Gastroesophageal sphincter (tissue), 3 donors: Measurements from ENCODE around the gene CASP5.

Experiments
- EP300 ChIP-seq: sonication (generic); formaldehyde crosslinking; IDR thresholded peaks from one replicate; pipeline ENCODE4 v1.6.1; 2017; ENCODE audit warnings: antibody characterized with exemption, mild to moderate bottlenecking
- POLR2AphosphoS5 ChIP-seq: sonication (generic); formaldehyde crosslinking; IDR thresholded peaks from one replicate; pipeline ENCODE4 v1.6.1; 2017; ENCODE audit warnings: antibody characterized with exemption
- TF ChIP-seq, protein P1 (sequence below), 4 experiments: fragments of 200-600 bp in 2 of 4; fragments of 450-650 bp in 2 of 4; sonication (generic) in 1 of 4; IDR thresholded peaks; one replicate each; pipeline ENCODE4 v1.5.1; 2017 to 2019; ENCODE audit warnings: antibody characterized with exemption in 4 of 4, mild to moderate bottlenecking in 2 of 4, moderate library complexity in 2 of 4

- no peak for TF ChIP-seq POLR2AphosphoS5
- TF ChIP-seq, protein P1, sequence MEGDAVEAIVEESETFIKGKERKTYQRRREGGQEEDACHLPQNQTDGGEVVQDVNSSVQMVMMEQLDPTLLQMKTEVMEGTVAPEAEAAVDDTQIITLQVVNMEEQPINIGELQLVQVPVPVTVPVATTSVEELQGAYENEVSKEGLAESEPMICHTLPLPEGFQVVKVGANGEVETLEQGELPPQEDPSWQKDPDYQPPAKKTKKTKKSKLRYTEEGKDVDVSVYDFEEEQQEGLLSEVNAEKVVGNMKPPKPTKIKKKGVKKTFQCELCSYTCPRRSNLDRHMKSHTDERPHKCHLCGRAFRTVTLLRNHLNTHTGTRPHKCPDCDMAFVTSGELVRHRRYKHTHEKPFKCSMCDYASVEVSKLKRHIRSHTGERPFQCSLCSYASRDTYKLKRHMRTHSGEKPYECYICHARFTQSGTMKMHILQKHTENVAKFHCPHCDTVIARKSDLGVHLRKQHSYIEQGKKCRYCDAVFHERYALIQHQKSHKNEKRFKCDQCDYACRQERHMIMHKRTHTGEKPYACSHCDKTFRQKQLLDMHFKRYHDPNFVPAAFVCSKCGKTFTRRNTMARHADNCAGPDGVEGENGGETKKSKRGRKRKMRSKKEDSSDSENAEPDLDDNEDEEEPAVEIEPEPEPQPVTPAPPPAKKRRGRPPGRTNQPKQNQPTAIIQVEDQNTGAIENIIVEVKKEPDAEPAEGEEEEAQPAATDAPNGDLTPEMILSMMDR (IDR thresholded peaks at IDR 0.05): no peak
- TF ChIP-seq EP300: no peak
Observed at GRCh38 chr11:104992781-104993180, 30.2 kb downstream of the CASP5 start.
